ENCODE measurements around the gene CALCOCO1.

The CALCOCO1 gene

DNA sequence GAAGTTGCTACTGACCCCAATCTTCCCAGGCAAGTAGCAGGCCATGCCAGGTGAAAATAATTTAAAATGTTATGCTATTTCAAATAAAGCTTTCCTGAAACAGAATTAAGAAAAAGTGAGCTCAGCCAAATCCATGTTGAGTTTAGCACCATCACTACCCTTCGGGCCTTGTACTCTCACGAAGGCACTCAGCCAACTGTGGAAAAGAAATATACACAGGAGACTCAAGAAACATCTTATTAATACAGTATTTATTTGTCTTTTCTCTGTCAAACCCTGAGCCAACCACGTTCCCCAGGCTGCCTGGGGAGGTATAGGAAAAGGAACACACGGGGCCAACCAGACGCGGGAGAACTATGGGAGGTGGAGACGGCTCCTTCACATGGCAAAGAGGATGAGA lies 62.3 kb downstream of the CALCOCO1 start:
- no peak for DNase-seq
- Mint-ChIP-seq H3K36me3 (peaks cover 35 to 57% of the 10 kb centered on the region in 2 donors), H3K4me3 (no peak overlapping the region), H3K4me1 (no peaks in the 10 kb centered on the region), H3K27me3 (no peaks in the 10 kb centered on the region), H3K27ac (no peak overlapping the region), H3K9me3 (no peaks in the 10 kb centered on the region)
- no peak for ATAC-seq (replicated peaks)

DNA sequence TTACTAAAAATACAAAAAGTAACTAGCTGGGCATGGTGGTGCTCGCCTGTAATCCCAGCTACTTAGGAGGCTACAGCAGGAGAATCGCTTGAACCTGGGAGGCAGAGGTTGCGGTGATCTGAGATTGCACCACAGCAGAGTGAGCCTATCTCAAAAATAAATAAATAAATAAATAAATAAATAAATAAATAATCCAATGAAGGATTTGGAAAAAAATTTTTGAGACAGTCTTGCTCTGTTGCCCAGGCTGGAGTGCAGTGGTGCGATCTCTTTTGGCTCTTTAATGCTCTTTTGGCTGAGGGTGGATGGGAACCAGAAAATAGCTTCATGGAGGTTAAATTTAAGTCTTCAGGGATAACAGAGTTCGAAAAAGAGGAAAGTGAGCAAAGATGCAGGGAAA lies 63.1 kb downstream of the CALCOCO1 start:
- Mint-ChIP-seq H3K9me3 (no peaks in the 10 kb centered on the region), H3K4me3 (no peak overlapping the region), H3K27me3 (no peaks in the 10 kb centered on the region), H3K36me3 (peaks cover 34 to 50% of the 10 kb centered on the region in 2 donors), H3K4me1 (no peaks in the 10 kb centered on the region), H3K27ac (no peak overlapping the region)
- DNase-seq (no peak), ATAC-seq (replicated peaks) (no peak)

DNA sequence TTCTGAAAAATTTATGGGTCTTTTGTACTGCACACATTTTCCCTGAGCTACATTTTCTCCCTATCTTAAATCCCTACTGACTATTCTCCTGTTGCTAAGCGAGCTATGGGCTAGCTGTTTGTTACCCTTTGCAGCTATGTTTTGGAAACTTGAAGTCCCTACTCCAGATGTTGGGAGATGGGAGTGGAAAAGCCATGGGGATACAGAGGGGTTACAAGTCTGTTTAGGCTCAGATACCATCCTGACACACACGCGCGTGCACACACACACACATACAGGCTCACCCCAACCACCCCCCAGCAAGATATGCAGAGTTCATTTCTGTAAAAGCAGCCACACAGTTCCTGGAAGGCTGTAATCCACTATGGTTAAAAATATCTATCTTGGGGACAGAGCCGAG lies 67.2 kb downstream of the CALCOCO1 start:
- no peak overlapping the region for H3K4me3 Mint-ChIP-seq
- no peak overlapping the region for H3K27ac Mint-ChIP-seq
- ATAC-seq (replicated peaks) = no peak
- DNase-seq = no peak
- H3K36me3 Mint-ChIP-seq = peaks cover 28 to 38% of the 10 kb centered on the region in 2 donors
- H3K9me3 Mint-ChIP-seq = no peaks in the 10 kb centered on the region
- no peaks in the 10 kb centered on the region for H3K4me1 Mint-ChIP-seq
- H3K27me3 Mint-ChIP-seq = no peaks in the 10 kb centered on the region

DNA sequence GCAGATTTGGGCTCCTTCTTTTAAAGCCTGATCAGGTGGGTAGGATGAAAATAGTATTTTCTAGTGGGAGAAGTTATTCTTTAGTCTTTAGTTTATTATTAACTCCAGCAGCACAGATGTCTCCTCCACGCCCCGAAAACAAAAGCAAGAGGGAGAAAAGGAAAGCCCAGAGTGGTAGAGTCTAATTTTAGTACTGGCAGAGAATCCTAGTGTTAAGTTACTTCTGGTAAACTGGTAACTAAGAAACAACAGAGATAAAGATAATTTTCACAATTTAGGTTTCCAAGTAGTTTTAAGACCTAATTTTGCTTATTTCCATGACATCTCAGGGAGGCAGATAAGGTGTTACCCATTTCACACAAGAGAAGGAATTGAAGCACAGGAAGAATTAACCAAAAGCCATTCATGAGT lies 67.7 kb downstream of the CALCOCO1 start:
- H3K4me1 Mint-ChIP-seq = no peaks in the 10 kb centered on the region
- H3K27me3 Mint-ChIP-seq = no peaks in the 10 kb centered on the region
- ATAC-seq (replicated peaks) = no peak
- H3K36me3 Mint-ChIP-seq = peaks cover 26 to 35% of the 10 kb centered on the region in 2 donors
- no peak overlapping the region for H3K4me3 Mint-ChIP-seq
- no peak overlapping the region for H3K27ac Mint-ChIP-seq
- H3K9me3 Mint-ChIP-seq = no peaks in the 10 kb centered on the region
- no peak for DNase-seq

DNA sequence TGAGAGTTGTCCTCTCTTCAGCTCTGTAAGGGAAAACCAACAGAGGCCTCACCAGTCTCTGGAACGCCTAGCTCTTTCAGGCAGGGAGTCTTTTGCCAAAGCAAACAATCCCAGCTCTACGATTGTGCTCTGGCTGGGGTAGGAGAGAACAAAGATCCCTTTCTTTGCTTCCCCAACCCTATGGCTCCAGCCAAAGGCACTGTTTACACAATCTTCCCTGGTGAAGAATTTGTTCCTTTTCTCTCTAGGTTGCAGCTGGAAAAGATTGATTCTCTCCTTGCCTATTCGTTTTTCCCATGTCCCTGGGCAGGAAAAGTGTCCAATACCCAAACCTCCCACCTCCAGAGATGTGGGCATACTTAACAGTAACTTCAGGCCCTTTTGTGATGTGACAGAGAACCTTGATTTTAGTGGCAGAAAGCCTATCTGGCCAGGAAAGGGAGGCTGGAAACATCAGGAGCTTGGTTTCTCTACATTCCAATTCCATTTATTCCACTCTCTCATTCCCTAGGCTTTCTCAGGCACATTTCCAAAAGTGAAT lies 68.2 kb downstream of the CALCOCO1 start:
- H3K27me3 Mint-ChIP-seq = no peaks in the 10 kb centered on the region
- H3K36me3 Mint-ChIP-seq = peaks cover 22 to 30% of the 10 kb centered on the region in 2 donors
- DNase-seq = no peak
- H3K9me3 Mint-ChIP-seq = no peaks in the 10 kb centered on the region
- ATAC-seq (replicated peaks) = no peak
- no peaks in the 10 kb centered on the region for H3K4me1 Mint-ChIP-seq
- H3K4me3 Mint-ChIP-seq = no peak overlapping the region
- no peak overlapping the region for H3K27ac Mint-ChIP-seq
